ENCODE results near the gene BPIFB1. TPM values are rescaled to one million over a fixed set of nuclear protein-coding genes. Genes with fewer than 3 reads are reported as not detected.

BPIFB1 gene
- total and polyA plus RNA-seq, 2 of the 13 experiments (the other 11 are each of a cell fraction or from before 2014, with no cell fraction given) = 0.82 to 4.4 TPM

DNA sequence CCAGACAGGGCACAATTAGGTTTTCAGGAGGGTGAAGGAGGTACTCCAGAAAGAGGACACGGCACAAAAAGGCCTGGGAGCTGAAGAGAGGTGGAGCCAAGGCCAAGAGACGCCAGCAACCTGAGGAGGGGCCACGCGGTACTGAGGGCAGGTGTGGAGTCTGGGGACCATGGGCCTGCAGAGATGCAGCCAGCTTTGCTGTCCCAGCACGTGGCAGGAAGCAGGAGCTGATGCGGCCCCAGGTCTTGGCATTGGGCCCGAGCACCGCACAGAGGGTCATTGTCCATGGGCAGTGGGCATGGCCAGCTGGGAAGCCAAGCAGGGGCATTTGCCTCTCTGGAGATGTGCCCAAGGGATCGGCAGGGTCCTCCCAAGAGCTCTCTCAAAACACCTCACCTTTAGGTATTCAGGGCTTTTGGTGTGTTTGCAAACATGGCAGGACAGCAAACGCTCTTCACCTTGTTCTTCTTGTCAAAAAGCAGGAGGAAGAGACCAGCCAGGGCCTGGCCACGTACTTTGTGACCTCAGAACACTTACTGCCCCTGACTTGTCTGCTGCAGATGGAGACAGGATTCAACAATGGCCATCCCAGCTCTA lies 1.4 kb upstream of the BPIFB1 start (continued):
- TF ChIP-seq AGO1 (IDR thresholded peaks at IDR 0.05; ENCODE audit: low read depth, low read length, poor library complexity, severe bottlenecking) (no peak), ZFY (CRISPR knock-in tag; IDR thresholded peaks at IDR 0.05) (peak; percentile 71), DNMT1 (CRISPR knock-in tag; IDR thresholded peaks at IDR 0.05) (no peak), STAG1 (CRISPR knock-in tag; IDR thresholded peaks at IDR 0.05) (no peak), ZNF703 (CRISPR knock-in tag; IDR thresholded peaks at IDR 0.05; ENCODE audit: borderline replicate concordance) (no peak), ZNF329 (CRISPR knock-in tag; IDR thresholded peaks at IDR 0.05; ENCODE audit: low read depth) (no peak), HDAC6 (IDR thresholded peaks at IDR 0.05; ENCODE audit: low read depth, low read length) (no peak)
- TF ChIP-seq, protein P1, sequence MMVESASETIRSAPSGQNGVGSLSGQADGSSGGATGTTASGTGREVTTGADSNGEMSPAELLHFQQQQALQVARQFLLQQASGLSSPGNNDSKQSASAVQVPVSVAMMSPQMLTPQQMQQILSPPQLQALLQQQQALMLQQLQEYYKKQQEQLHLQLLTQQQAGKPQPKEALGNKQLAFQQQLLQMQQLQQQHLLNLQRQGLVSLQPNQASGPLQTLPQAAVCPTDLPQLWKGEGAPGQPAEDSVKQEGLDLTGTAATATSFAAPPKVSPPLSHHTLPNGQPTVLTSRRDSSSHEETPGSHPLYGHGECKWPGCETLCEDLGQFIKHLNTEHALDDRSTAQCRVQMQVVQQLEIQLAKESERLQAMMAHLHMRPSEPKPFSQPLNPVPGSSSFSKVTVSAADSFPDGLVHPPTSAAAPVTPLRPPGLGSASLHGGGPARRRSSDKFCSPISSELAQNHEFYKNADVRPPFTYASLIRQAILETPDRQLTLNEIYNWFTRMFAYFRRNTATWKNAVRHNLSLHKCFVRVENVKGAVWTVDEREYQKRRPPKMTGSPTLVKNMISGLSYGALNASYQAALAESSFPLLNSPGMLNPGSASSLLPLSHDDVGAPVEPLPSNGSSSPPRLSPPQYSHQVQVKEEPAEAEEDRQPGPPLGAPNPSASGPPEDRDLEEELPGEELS (CRISPR knock-in tag; IDR thresholded peaks at IDR 0.05) = no peak
- TF ChIP-seq, protein P2, sequence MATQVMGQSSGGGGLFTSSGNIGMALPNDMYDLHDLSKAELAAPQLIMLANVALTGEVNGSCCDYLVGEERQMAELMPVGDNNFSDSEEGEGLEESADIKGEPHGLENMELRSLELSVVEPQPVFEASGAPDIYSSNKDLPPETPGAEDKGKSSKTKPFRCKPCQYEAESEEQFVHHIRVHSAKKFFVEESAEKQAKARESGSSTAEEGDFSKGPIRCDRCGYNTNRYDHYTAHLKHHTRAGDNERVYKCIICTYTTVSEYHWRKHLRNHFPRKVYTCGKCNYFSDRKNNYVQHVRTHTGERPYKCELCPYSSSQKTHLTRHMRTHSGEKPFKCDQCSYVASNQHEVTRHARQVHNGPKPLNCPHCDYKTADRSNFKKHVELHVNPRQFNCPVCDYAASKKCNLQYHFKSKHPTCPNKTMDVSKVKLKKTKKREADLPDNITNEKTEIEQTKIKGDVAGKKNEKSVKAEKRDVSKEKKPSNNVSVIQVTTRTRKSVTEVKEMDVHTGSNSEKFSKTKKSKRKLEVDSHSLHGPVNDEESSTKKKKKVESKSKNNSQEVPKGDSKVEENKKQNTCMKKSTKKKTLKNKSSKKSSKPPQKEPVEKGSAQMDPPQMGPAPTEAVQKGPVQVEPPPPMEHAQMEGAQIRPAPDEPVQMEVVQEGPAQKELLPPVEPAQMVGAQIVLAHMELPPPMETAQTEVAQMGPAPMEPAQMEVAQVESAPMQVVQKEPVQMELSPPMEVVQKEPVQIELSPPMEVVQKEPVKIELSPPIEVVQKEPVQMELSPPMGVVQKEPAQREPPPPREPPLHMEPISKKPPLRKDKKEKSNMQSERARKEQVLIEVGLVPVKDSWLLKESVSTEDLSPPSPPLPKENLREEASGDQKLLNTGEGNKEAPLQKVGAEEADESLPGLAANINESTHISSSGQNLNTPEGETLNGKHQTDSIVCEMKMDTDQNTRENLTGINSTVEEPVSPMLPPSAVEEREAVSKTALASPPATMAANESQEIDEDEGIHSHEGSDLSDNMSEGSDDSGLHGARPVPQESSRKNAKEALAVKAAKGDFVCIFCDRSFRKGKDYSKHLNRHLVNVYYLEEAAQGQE (IDR thresholded peaks at IDR 0.05; ENCODE audit: borderline replicate concordance in 1 of 2, low read depth in 1 of 2, low read length in 2 of 2) = no peak
- TF ChIP-seq, protein P3, sequence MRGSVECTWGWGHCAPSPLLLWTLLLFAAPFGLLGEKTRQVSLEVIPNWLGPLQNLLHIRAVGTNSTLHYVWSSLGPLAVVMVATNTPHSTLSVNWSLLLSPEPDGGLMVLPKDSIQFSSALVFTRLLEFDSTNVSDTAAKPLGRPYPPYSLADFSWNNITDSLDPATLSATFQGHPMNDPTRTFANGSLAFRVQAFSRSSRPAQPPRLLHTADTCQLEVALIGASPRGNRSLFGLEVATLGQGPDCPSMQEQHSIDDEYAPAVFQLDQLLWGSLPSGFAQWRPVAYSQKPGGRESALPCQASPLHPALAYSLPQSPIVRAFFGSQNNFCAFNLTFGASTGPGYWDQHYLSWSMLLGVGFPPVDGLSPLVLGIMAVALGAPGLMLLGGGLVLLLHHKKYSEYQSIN (CRISPR knock-in tag; IDR thresholded peaks at IDR 0.05; ENCODE audit: borderline replicate concordance) = no peak
- TF ChIP-seq, protein P4, sequence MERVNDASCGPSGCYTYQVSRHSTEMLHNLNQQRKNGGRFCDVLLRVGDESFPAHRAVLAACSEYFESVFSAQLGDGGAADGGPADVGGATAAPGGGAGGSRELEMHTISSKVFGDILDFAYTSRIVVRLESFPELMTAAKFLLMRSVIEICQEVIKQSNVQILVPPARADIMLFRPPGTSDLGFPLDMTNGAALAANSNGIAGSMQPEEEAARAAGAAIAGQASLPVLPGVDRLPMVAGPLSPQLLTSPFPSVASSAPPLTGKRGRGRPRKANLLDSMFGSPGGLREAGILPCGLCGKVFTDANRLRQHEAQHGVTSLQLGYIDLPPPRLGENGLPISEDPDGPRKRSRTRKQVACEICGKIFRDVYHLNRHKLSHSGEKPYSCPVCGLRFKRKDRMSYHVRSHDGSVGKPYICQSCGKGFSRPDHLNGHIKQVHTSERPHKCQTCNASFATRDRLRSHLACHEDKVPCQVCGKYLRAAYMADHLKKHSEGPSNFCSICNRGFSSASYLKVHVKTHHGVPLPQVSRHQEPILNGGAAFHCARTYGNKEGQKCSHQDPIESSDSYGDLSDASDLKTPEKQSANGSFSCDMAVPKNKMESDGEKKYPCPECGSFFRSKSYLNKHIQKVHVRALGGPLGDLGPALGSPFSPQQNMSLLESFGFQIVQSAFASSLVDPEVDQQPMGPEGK (CRISPR knock-in tag; IDR thresholded peaks at IDR 0.05) = 0 out of 2 replicates have a peak, but pooled peaks have one; percentile 43
- TF ChIP-seq, protein P5, sequence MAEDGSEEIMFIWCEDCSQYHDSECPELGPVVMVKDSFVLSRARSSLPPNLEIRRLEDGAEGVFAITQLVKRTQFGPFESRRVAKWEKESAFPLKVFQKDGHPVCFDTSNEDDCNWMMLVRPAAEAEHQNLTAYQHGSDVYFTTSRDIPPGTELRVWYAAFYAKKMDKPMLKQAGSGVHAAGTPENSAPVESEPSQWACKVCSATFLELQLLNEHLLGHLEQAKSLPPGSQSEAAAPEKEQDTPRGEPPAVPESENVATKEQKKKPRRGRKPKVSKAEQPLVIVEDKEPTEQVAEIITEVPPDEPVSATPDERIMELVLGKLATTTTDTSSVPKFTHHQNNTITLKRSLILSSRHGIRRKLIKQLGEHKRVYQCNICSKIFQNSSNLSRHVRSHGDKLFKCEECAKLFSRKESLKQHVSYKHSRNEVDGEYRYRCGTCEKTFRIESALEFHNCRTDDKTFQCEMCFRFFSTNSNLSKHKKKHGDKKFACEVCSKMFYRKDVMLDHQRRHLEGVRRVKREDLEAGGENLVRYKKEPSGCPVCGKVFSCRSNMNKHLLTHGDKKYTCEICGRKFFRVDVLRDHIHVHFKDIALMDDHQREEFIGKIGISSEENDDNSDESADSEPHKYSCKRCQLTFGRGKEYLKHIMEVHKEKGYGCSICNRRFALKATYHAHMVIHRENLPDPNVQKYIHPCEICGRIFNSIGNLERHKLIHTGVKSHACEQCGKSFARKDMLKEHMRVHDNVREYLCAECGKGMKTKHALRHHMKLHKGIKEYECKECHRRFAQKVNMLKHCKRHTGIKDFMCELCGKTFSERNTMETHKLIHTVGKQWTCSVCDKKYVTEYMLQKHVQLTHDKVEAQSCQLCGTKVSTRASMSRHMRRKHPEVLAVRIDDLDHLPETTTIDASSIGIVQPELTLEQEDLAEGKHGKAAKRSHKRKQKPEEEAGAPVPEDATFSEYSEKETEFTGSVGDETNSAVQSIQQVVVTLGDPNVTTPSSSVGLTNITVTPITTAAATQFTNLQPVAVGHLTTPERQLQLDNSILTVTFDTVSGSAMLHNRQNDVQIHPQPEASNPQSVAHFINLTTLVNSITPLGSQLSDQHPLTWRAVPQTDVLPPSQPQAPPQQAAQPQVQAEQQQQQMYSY (CRISPR knock-in tag; IDR thresholded peaks at IDR 0.05) = no peak
- TF ChIP-seq, protein P6, sequence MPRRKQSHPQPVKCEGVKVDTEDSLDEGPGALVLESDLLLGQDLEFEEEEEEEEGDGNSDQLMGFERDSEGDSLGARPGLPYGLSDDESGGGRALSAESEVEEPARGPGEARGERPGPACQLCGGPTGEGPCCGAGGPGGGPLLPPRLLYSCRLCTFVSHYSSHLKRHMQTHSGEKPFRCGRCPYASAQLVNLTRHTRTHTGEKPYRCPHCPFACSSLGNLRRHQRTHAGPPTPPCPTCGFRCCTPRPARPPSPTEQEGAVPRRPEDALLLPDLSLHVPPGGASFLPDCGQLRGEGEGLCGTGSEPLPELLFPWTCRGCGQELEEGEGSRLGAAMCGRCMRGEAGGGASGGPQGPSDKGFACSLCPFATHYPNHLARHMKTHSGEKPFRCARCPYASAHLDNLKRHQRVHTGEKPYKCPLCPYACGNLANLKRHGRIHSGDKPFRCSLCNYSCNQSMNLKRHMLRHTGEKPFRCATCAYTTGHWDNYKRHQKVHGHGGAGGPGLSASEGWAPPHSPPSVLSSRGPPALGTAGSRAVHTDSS (CRISPR knock-in tag; conservative IDR thresholded peaks at IDR 0.05) = no peak

All from HepG2 (cell line).